ENCODE results near the gene TBC1D9. TPM values are rescaled to one million over a fixed set of nuclear protein-coding genes. Genes with fewer than 3 reads are reported as not detected.
"Not testable (repeated sequence)": the region's sequence is repeated elsewhere in the genome, so short reads cannot be mapped to it uniquely, and the experiment has no call there.

Gene TBC1D9
- total and polyA plus RNA-seq, 2 experiments from 2014 or later, result 4.4 to 14.4 TPM

GRCh38 chr4:140789759-140790158, 33.6 kb upstream of the TBC1D9 start:
- Histone ChIP-seq H3F3A (ENCODE audit: insufficient read depth) (no peaks in the 10 kb centered on the region), H3K27ac (no peak overlapping the region), H2AFZ (no peak overlapping the region), H3K4me1 (ENCODE audit: insufficient read depth) (no peaks in the 10 kb centered on the region), H3K4me3 (no peak overlapping the region), H3K79me2 (ENCODE audit: insufficient read depth) (no peaks in the 10 kb centered on the region), H3K9me3 (ENCODE audit: low read depth) (no peaks in the 10 kb centered on the region), H3K4me2 (ENCODE audit: unreplicated experiment) (no peak overlapping the region), H4K20me1 (ENCODE audit: insufficient read depth) (no peaks in the 10 kb centered on the region), H3K27me3 (replicated peaks; ENCODE audit: insufficient read depth) (peaks cover 5% of the 10 kb centered on the region; the same call in 1 of the 2 replicates), H3K36me3 (ENCODE audit: low read depth) (no peaks in the 10 kb centered on the region), H3K9ac (no peak overlapping the region), H3K9me2 (ENCODE audit: insufficient read depth) (no peaks in the 10 kb centered on the region)
- TF ChIP-seq EZH2phosphoT487 (IDR thresholded peaks at IDR 0.05; ENCODE audit: insufficient read depth, low read depth) (no peak), EZH2 (IDR thresholded peaks at IDR 0.05; ENCODE audit: insufficient read depth, poor library complexity, severe bottlenecking) (no peak)
- WGBS, 2 experiments (ENCODE audit: low coverage in 1 of 2, low lambda C conversion rate in 2 of 2, missing lambda C conversion rate in 2 of 2), result 35 to 47% methylated on average over 5 of the region's 5 CpGs
- in situ Hi-C loops (cut with MboI), result no loop called here
- DNase-seq, result peak; percentile 28

DNA sequence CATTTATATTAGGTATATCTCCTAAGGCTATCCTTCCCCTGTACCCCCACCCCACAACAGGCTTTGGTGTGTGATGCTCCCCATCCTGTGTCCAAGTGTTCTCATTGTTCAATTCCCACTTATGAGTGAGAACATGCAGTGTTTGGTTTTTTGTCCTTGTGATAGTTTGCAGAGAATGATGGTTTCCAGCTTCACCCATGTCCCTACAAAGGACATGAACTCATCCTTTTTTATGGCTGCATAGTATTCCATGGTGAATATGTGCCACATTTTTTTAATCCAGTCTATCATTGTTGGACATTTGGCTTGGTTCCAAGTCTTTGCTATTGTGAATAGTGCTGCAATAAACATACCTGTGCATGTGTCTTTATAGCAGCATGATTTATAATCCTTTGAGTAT, 26.6 kb upstream of the TBC1D9 start:
- H3K79me2 ChIP-seq (ENCODE audit: insufficient read depth); H3K9me2 ChIP-seq (ENCODE audit: insufficient read depth); H3K4me2 ChIP-seq (ENCODE audit: unreplicated experiment); H3K4me3 ChIP-seq; H3K9ac ChIP-seq; H3K4me1 ChIP-seq (ENCODE audit: insufficient read depth); in situ Hi-C loops (cut with MboI); H3F3A ChIP-seq (ENCODE audit: insufficient read depth); H3K9me3 ChIP-seq (ENCODE audit: low read depth); H2AFZ ChIP-seq; H3K36me3 ChIP-seq (ENCODE audit: low read depth); H3K27me3 ChIP-seq (replicated peaks; ENCODE audit: insufficient read depth); H3K27ac ChIP-seq; DNase-seq; H4K20me1 ChIP-seq (ENCODE audit: insufficient read depth): not testable (repeated sequence)

- Histone ChIP-seq H4K20me1 (ENCODE audit: insufficient read depth) (no peaks in the 10 kb centered on the region), H3K9ac (no peak overlapping the region), H3K4me1 (ENCODE audit: insufficient read depth) (no peaks in the 10 kb centered on the region), H2AFZ (no peak overlapping the region), H3K27ac (no peak overlapping the region), H3K36me3 (ENCODE audit: low read depth) (no peaks in the 10 kb centered on the region), H3K4me2 (ENCODE audit: unreplicated experiment) (no peak overlapping the region), H3K9me2 (ENCODE audit: insufficient read depth) (no peaks in the 10 kb centered on the region), H3K79me2 (ENCODE audit: insufficient read depth) (no peaks in the 10 kb centered on the region), H3K9me3 (ENCODE audit: low read depth) (no peaks in the 10 kb centered on the region), H3F3A (ENCODE audit: insufficient read depth) (no peaks in the 10 kb centered on the region), H3K27me3 (replicated peaks; ENCODE audit: insufficient read depth) (no peaks in the 10 kb centered on the region), H3K4me3 (no peak overlapping the region)
- DNase-seq, result no peak
- in situ Hi-C loops (cut with MboI), result no loop called here
- TF ChIP-seq EZH2phosphoT487 (IDR thresholded peaks at IDR 0.05; ENCODE audit: insufficient read depth, low read depth), result no peak
- no peak for TF ChIP-seq EZH2 (IDR thresholded peaks at IDR 0.05; ENCODE audit: insufficient read depth, poor library complexity, severe bottlenecking)
- WGBS, 2 experiments (ENCODE audit: low coverage in 1 of 2, low lambda C conversion rate in 2 of 2, missing lambda C conversion rate in 2 of 2), result 53 to 55% methylated on average over 3 of the region's 3 CpGs
Measured at GRCh38 chr4:140781596-140781995, 25.4 kb upstream of the TBC1D9 start.

- in situ Hi-C loops (cut with MboI), result no loop called here
- no peak overlapping the region for H2AFZ ChIP-seq
- H3K9ac ChIP-seq, result no peak overlapping the region
- no peak for DNase-seq
- H3K9me2 ChIP-seq (ENCODE audit: insufficient read depth), result no peaks in the 10 kb centered on the region
- no peaks in the 10 kb centered on the region for H3K9me3 ChIP-seq (ENCODE audit: low read depth)
- H3K27me3 ChIP-seq (replicated peaks; ENCODE audit: insufficient read depth), result no peaks in the 10 kb centered on the region
- TF ChIP-seq EZH2 (IDR thresholded peaks at IDR 0.05; ENCODE audit: insufficient read depth, poor library complexity, severe bottlenecking) (no peak), EZH2phosphoT487 (IDR thresholded peaks at IDR 0.05; ENCODE audit: insufficient read depth, low read depth) (no peak)
- no peaks in the 10 kb centered on the region for H3K4me1 ChIP-seq (ENCODE audit: insufficient read depth)
- no peaks in the 10 kb centered on the region for H3F3A ChIP-seq (ENCODE audit: insufficient read depth)
- no peak overlapping the region for H3K27ac ChIP-seq
- no peak overlapping the region for H3K4me2 ChIP-seq (ENCODE audit: unreplicated experiment)
- WGBS, 2 experiments (ENCODE audit: low coverage in 1 of 2, low lambda C conversion rate in 2 of 2, missing lambda C conversion rate in 2 of 2), result 63 to 68% methylated on average over 2 of the region's 2 CpGs
- no peaks in the 10 kb centered on the region for H3K79me2 ChIP-seq (ENCODE audit: insufficient read depth)
- no peak overlapping the region for H3K4me3 ChIP-seq
- no peaks in the 10 kb centered on the region for H4K20me1 ChIP-seq (ENCODE audit: insufficient read depth)
- no peaks in the 10 kb centered on the region for H3K36me3 ChIP-seq (ENCODE audit: low read depth)
Measured at GRCh38 chr4:140777894-140778293, 21.7 kb upstream of the TBC1D9 start.

GRCh38 chr4:140777386-140777785, 21.2 kb upstream of the TBC1D9 start:
- no peak overlapping the region for H3K4me2 ChIP-seq (ENCODE audit: unreplicated experiment)

More at GRCh38 chr4:140777386-140777785, 21.2 kb upstream of the TBC1D9 start:
- Histone ChIP-seq H3K27ac (no peak overlapping the region), H3K27me3 (replicated peaks; ENCODE audit: insufficient read depth) (no peaks in the 10 kb centered on the region), H3K4me1 (ENCODE audit: insufficient read depth) (no peaks in the 10 kb centered on the region), H3K4me3 (no peak overlapping the region), H3K9me2 (ENCODE audit: insufficient read depth) (no peaks in the 10 kb centered on the region), H3F3A (ENCODE audit: insufficient read depth) (no peaks in the 10 kb centered on the region), H4K20me1 (ENCODE audit: insufficient read depth) (no peaks in the 10 kb centered on the region), H3K36me3 (ENCODE audit: low read depth) (no peaks in the 10 kb centered on the region), H3K9ac (no peak overlapping the region), H3K79me2 (ENCODE audit: insufficient read depth) (no peaks in the 10 kb centered on the region), H2AFZ (no peak overlapping the region), H3K9me3 (ENCODE audit: low read depth) (no peaks in the 10 kb centered on the region)
- DNase-seq, result no peak
- 57 to 63% methylated on average over 1 of the region's 1 CpG for WGBS, 2 experiments (ENCODE audit: low coverage in 1 of 2, low lambda C conversion rate in 2 of 2, missing lambda C conversion rate in 2 of 2)
- TF ChIP-seq EZH2 (IDR thresholded peaks at IDR 0.05; ENCODE audit: insufficient read depth, poor library complexity, severe bottlenecking), result no peak
- no peak for TF ChIP-seq EZH2phosphoT487 (IDR thresholded peaks at IDR 0.05; ENCODE audit: insufficient read depth, low read depth)
- in situ Hi-C loops (cut with MboI), result no loop called here

Data from GM23248 (cell line).